Epithelial cell of esophagus (primary cell): ENCODE measurements around the gene CFAP410.

Experiments used
- DNase-seq: peaks from one replicate; pipeline ENCODE4 v3.0.0; 2010; ENCODE audit warnings: low read depth
- H3K4me3 ChIP-seq: 2 replicates; pipeline ENCODE4 v1.5.1; 2011; ENCODE audit warnings: mild to moderate bottlenecking, low read length, control low read depth
- TF ChIP-seq, protein P1 (sequence below): IDR thresholded peaks from 2 replicates; pipeline ENCODE4 v1.5.1; 2011; ENCODE audit warnings: low read depth, mild to moderate bottlenecking, low read length, control low read depth, inconsistent platforms; ENCODE audit not compliant: insufficient read depth; ENCODE audit errors: missing control alignments

The CFAP410 gene

DNA sequence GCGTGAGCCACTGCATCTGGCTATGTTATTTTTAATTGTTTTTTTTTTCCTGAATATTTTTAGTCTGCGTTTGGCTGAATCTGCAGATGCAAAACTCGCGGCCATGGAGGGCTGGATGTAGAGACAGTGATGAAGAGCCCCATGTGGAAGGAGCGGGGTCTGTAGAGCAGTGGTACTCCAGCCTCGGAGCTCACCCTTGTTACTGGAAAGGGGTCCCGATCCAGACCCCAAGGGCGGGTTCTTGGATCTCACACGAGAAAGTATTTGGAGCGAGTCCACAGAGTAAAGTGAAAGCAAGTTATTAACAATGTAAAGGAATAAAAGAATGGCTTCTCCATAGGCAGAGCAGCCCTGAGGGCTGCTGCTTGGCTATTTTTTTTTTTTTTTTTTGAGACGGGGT lies 17.0 kb upstream of the CFAP410 start:
- no peak overlapping the region for H3K4me3 ChIP-seq
- no peak for DNase-seq
- TF ChIP-seq, protein P1, sequence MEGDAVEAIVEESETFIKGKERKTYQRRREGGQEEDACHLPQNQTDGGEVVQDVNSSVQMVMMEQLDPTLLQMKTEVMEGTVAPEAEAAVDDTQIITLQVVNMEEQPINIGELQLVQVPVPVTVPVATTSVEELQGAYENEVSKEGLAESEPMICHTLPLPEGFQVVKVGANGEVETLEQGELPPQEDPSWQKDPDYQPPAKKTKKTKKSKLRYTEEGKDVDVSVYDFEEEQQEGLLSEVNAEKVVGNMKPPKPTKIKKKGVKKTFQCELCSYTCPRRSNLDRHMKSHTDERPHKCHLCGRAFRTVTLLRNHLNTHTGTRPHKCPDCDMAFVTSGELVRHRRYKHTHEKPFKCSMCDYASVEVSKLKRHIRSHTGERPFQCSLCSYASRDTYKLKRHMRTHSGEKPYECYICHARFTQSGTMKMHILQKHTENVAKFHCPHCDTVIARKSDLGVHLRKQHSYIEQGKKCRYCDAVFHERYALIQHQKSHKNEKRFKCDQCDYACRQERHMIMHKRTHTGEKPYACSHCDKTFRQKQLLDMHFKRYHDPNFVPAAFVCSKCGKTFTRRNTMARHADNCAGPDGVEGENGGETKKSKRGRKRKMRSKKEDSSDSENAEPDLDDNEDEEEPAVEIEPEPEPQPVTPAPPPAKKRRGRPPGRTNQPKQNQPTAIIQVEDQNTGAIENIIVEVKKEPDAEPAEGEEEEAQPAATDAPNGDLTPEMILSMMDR: no peak

DNA sequence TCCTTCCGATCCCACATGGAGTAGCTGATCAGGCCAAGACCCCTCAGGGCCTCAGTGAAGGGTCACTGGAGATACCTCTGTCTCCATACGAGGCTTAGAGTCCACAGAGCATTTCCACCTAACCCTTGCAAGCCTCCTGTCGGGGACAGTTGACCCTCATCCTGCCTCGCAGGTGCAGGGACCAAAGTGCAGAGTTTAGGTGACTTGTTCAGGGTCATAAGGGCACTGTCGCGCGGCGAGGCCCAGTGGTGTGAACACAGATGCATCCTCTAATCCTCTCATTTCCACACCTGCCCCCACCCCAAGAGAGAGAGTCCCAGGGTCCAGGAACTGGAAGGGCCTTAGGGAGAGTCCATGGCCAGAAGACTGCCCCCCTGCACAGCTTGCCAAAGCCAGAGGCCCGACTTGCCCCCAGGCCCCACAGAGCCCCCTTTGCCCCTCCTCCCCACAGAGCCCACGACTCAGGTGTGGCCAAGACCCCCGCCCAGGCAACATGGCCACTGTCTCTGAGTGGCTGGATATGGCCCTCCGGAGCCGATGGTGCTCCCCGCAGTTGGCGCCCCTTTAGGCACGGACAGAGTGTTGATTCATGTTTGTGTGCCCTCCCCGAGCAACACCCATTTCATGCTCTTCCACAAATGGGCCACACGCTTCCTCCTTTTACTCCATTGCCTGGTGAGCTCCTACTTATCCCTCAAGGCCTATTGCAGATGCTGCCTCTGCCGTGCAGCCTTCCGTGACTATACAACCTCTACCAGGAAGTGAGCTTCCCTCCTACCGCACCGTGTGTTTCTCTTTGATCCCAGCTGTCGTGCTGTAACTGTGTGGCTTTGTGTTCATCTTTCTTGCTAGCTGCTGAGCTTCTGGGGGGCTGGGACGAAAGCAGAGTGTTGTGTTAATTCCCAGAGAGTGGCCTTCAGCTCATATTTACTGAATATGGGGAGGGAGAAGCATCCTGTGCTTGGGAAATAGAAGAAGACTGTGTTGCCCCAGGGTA lies 15.9 kb upstream of the CFAP410 start:
- H3K4me3 ChIP-seq: no peak overlapping the region
- DNase-seq: no peak
- TF ChIP-seq, protein P1: no peak

DNA sequence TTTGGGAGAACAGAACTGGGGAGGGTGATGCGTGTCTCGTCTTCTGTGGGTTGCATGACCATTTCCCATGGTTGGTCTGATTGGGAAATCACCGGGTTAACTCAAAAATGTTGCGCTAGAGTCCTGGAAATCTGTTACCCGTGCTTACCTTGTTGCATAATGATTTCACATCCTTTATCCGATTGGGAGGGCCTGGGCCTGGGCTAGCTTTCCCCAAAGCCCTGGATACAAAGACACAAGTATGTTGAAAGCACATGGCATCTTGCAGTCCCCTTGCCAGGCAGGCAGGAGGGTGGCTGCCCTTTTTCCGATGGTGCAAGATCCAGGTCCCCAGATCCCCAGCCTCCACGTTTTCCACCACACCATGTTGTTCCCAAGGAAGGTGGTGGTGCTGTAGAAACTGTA lies 14.8 kb upstream of the CFAP410 start:
- H3K4me3 ChIP-seq: no peak overlapping the region
- no peak for DNase-seq
- TF ChIP-seq, protein P1: no peak

DNA sequence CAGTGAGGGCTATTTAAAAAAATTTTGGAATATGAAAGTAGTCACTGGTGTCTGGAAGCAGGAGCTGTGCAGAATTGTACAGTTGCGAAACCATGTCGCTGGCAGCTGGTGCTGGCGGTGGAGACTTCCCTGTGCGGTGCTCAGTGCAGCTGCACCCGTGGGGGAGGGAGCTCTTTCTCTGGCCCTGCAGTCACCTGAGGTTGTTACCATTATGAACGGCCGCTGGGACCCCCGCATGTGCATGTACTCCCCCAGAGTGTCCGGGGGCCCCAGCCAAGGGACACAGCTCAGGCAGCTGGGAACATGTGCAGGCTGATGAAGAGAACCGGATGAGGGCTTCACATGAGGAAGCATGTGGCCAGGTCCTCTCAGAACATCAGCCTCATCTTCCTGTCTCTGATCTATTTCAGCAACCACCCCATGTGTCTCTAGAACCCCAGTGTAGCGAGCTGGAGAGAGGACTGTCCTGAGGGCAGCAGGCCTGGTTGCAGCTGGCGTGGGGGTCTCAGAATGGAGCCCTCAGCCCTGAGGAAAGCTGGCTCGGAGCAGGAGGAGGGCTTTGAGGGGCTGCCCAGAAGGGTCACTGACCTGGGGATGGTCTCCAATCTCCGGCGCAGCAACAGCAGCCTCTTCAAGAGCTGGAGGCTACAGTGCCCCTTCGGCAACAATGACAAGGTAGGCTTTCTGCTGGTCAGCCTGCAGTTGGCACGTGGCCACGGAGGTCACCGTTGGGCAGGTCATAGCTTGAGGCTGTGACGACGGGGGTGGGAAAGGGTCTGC lies 14.2 kb upstream of the CFAP410 start, which contains the start of gene TRPM2:
TRPM2 (plus strand) TSS at position 431 of the 780 bp plus-strand sequence; CDS start at position 511, 80 bp downstream.
- no peak within 1 kb of the TSS for H3K4me3 ChIP-seq
- TF ChIP-seq, protein P1: no peak
- DNase-seq: no peak

DNA sequence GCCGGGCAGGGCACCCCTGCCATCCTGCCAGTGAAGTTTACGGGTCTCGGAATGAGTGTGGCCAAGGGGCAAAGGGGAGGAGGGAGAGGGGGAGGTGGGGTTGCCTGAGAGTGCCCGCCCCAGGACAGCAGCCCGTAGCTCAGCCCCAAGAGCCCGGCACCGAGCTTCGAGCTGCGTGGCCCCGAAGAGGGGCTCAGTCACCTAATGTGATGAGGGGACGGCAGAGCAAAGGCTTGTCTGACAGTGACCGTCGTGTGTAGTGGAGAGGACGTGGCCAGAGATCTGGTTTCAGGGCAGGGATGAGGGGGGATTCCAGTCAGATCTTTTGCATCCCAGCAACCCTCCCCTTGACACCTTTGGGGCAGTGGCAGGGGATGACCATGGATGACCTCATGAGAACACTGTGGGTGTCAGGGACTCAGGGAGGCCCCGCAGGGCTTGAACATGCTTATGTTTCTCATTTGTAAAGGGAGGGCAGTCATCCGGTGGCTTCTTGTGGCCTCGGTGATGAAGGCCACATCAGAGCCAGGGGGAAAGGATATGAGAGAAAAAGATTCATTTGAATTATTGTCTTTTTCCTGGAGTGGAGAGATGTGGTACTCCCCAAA lies 13.2 kb upstream of the CFAP410 start:
- no peak overlapping the region for H3K4me3 ChIP-seq
- no peak for DNase-seq

DNA sequence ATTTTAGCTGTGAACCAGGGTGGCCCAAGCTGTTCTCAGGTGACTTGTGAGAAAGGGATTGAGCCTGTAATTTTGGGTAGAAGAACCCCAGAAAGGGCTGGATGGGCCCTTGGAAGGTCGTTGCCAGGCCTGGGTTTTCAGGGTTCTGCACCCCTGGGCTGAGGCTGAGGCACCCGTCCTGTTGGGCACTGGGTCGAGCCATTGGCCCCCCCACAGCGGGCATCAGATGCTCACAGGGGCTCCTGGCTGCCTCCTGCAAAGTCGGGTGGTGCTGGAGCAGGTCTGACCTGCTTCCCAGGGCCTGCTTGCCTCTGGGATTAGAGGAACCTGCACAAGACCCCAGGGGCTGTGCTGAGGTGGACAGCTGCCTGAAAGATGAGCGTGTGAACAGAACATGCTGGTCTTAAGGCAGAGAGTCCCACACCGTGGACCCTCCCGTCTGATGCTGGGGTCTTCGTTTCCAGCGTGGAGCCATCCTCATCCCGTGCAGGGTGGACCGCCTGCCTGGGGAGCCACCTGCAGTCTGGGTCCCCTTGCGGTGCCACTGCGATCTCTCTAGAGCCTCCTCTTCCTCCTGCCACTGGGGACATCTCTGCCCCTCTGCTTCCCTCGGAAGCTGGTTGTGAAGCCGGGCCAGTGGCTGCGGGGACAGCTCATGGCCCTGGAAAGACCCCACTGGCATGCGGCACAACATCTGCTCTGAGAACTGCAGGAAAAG lies 12.5 kb upstream of the CFAP410 start:
- no peak overlapping the region for H3K4me3 ChIP-seq
- TF ChIP-seq, protein P1: no peak
- DNase-seq: no peak

More for the DNA sequence above, 13.2 kb upstream of the CFAP410 start:
- TF ChIP-seq, protein P1: no peak
